Measurements from ENCODE around the gene CALY.

CALY gene

GRCh38 chr10:133277993-133278576 lies 58.6 kb downstream of the CALY start:
- TF ChIP-seq GATA3 (IDR thresholded peaks at IDR 0.05; ENCODE audit: low read depth, low read length), result no peak

GRCh38 chr10:133277277-133277992 lies 59.3 kb downstream of the CALY start:
- TF ChIP-seq GATA3 (IDR thresholded peaks at IDR 0.05; ENCODE audit: low read depth, low read length) (no peak), GATA2 (IDR thresholded peaks at IDR 0.05; ENCODE audit: low read depth, low read length) (no peak)

- no peak for TF ChIP-seq GATA2 (IDR thresholded peaks at IDR 0.05; ENCODE audit: low read depth, low read length)
- TF ChIP-seq GATA3 (IDR thresholded peaks at IDR 0.05; ENCODE audit: low read depth, low read length), result no peak
These were observed 60.1 kb downstream of the CALY start, which contains the start of gene ADAM8 for GRCh38 chr10:133276435-133277201. ADAM8 (minus strand) TSS chr10:133276868; CDS start chr10:133276817, 51 bp downstream.

- TF ChIP-seq GATA2 (IDR thresholded peaks at IDR 0.05; ENCODE audit: low read depth, low read length) (no peak), GATA3 (IDR thresholded peaks at IDR 0.05; ENCODE audit: low read depth, low read length) (no peak)
These were observed 60.6 kb downstream of the CALY start for GRCh38 chr10:133276100-133276434.

- TF ChIP-seq GATA3 (IDR thresholded peaks at IDR 0.05; ENCODE audit: low read depth, low read length), result no peak
These were observed 61.0 kb downstream of the CALY start for GRCh38 chr10:133275684-133276092.

GRCh38 chr10:133274751-133275683 lies 61.7 kb downstream of the CALY start:
- TF ChIP-seq GATA2 (IDR thresholded peaks at IDR 0.05; ENCODE audit: low read depth, low read length), result no peak
- TF ChIP-seq GATA3 (IDR thresholded peaks at IDR 0.05; ENCODE audit: low read depth, low read length), result no peak

Measured in SH-SY5Y (cell line).